Inferior parietal cortex (tissue), 1 donor: ENCODE data around the gene FKBP5.

ENCODE experiments used
- DNase-seq: peaks from one replicate; pipeline ENCODE4 v3.0.0-alpha.2; 2016; ENCODE audit errors: extremely low spot score

Gene FKBP5

DNA sequence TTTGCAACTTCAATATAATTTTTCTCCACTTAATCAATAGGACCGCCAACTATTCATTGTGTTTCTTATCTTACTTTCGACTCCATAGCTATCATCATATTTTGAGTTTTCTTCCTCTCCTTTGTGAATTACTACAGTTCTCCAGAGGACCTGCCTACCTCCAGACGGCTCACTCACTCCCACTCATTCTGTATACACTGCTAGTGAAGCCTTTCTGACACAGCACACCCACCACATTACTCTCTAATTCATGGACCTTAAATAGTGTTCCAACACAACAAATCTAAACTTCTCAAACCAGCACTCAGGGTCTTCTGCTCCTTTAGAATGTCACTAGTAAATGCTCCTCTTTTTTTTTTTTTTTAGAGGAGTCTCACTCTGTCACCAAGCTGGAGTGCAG, 23.8 kb downstream of the FKBP5 start:
- no peak for DNase-seq

DNA sequence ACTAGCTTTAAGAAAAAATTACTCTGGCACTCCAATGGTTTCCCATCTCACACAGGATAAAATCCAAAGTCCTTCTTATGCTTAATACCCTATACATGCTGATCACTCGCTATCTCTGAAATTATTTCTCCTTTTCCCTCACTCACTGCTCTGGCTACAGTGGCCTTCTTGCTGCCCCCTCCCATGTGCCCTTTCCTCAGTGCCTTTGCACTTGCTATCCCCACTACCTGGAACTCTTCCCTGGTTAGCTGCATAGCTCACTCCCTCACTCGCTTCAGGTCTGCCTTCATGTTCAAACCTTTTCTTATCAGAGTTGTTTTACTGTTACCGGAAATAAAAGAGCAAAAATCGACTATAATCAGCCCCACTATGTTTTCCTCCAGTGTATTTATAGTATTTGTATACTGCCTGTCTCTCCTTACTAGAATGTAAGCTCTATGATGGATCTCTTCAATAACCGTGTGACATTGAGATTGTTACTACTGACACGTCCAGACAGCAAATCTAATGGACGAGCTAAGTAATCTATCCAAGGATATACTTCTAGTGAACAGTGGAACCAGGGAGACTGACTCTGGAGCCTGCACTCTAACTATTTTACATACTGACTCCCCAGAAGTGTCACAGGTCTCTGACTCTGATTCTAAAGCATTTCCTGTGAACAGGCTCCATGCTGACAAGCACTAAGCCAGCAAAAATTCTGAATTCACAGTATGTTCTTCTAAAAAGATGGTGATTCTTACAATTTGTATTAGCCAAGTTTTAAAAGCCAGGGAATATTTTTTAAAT, 25.1 kb downstream of the FKBP5 start:
- DNase-seq, result no peak

DNA sequence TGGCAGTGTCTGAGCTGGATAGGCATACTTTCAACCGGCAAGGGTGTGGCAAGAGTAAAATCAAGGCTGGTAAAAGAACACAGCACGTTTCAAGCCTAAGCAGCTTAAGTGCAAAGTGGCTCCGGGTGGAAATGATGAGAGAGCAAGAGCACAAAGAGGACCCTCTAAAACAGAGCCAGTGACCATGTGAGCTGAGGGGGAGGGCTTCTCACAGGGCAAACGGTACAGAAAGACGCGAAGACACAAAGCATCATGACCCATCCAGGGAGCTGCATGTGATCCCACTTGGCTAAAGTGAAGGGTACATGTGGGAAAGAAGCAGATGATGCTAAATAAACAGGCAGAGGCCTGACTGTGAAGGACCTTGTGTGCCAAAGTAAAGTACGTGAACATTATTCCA, 25.7 kb downstream of the FKBP5 start:
- DNase-seq, result no peak

- DNase-seq, result no peak
Measured at GRCh38 chr6:35654883-35655282, 33.8 kb downstream of the FKBP5 start.

DNA sequence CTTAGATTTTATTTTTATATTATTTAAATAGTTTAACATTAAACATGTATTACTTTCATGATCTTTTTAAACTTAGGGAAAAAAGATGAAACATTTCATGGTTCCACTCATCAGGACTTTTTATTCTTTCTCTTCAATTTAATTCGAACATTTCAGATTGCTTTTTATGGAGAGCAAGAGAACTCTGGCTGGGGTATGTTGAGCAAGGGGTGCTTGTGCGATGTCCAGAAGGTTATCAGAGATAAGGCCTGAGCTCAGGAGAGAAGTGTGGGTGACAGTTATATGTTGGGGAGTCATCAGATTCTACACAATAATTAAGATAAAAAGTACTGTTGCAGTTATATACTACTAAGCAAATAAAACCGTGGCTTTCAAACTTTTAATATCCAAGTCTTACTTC, 37.5 kb downstream of the FKBP5 start:
- DNase-seq, result no peak

- no peak for DNase-seq
Measured at GRCh38 chr6:35650015-35650414, 38.7 kb downstream of the FKBP5 start.

GRCh38 chr6:35648203-35648602, 40.5 kb downstream of the FKBP5 start:
- no peak for DNase-seq

GRCh38 chr6:35647400-35647799, 41.3 kb downstream of the FKBP5 start:
- no peak for DNase-seq

DNA sequence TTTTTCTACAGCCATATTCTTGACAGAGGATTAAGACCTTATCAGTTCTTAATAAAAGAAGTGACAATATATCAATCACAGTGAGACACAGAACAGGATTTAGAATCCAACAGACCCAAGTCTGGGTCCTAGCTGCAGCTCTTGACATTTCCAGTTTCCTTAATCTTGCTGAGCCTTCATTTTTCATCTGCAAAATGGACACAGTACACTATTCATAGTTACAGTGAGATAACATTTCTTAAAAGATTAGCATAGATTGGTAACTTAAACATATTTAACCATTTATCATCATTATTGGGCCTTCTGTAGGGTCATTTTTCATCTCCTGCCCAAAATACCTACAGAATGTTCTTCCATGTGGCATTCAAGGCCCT, 45.6 kb downstream of the FKBP5 start:
- DNase-seq, result no peak

GRCh38 chr6:35642471-35643161, 46.1 kb downstream of the FKBP5 start:
- DNase-seq, result no peak

DNA sequence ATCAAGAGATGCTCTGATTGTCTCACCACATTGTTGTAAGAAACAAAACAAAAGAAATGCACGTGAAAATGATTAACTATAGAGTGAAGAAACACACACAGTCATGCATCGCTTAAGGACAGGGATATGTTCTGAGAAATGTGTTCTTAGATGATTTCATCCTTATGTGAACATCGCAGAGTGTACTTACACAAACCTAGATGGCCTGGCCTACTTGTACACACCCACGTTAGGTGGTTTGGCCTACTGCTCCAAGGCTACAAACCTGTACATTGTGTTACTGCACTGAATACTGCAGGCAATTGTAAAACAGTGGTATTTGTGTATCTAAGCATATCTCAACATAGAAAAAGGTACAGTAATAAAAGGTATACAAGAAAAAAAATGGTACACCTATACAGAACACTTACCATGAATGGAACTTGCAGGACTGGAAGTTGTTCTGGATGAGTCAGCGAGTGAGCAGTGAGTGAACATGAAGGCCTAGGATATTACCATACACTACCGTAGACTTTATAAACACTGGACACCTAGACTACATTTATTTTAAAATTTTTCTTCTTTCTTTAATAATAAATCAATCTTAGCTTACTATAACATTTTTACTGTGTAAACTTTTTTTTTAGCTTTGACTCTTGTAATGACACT, 48.6 kb downstream of the FKBP5 start:
- no peak for DNase-seq

- no peak for DNase-seq
Measured at GRCh38 chr6:35638679-35639078, 50.0 kb downstream of the FKBP5 start.

- no peak for DNase-seq
Measured at GRCh38 chr6:35637911-35638310, 50.8 kb downstream of the FKBP5 start.

DNA sequence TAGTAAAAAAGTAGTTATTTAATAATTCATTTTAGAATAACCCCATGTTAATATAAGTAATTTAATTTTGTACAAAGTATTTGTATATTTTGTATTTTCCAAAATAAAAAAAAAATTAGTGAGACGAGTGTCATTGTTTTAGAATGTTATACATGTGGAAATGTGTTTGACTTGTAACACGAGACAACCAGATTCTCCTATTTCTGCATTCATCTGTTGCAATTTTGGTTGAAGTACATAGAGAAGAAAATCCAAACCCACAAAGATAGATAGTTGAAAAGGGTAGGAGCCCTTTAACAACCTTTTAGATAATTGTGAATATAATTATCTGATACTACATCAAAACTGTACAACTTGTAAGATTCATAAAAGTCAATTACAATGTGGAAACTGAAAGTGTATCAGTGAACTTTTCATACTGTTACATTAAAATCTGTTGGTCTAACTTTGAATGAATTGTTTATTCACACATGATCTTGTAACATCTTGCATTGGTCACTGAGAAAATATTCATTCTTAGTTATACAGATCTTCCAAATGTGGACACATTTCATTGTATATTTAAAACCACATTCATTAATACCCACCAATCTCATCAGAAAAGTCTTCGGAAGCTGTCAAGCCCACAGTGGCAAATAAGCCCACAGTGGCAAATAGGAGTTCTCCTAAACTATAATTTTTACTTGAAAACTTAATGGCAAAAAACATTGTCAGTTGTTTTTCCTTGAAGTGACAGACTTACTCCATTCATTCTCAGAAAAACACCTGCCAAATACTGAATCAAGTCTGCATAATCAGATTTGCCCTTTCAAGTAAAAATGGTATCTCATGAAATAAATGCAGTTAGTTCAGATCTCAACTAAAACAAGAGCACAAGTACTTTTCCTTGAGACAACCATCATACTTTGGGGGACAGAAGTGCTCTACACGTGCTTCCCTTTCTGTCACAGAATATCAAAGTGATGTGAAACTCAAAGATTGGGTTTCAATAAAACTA, 52.8 kb downstream of the FKBP5 start:
- DNase-seq, result no peak

GRCh38 chr6:35634316-35634715, 54.4 kb downstream of the FKBP5 start:
- no peak for DNase-seq

DNA sequence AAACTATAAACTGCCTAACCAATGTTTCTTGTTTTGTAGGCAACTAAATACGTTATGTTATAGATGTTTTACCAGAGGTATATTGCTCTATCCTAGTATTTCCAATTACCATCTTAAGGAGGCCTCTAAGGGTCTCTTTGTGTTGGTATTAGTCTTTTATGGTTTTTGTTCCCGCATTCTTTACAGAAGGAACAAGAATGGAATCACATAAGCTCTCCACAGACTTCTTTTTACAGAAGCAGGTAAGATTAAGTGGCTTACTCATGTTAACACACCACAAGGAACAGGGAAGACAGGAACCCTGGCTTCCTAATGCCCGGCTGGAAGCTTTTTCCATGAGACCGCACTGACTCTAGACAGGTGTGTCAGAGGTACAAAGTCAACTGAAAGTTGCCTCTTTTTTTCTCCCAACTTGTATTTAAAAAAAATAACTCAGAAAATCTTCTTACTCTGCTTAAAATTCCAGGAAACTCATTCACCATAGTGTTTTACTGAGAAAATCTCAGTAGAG, 55.1 kb downstream of the FKBP5 start:
- DNase-seq, result no peak

DNA sequence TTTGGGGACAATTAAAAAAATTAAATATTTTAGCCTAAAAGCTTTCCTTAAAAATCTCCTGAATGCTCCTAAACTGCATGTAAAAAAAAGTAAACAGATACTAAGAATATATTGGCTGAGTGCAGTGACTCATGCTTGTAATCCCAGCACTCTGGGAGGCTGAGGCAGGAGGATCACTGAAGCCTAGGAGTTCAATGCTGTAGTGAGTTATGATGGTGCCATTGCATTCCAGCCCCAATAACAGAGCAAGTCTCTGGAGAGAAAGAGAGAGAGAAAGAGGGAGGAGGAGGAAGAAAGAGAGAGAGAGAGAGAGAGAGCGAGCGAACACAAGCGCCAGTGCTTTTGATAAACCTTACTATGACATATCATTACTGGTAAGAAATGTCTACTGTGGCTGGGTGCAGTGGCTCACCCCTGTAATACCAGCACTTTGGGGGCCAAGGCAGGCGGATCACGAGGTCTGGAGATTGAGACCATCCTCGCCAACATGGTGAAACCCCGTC, 58.8 kb downstream of the FKBP5 start:
- no peak for DNase-seq

DNA sequence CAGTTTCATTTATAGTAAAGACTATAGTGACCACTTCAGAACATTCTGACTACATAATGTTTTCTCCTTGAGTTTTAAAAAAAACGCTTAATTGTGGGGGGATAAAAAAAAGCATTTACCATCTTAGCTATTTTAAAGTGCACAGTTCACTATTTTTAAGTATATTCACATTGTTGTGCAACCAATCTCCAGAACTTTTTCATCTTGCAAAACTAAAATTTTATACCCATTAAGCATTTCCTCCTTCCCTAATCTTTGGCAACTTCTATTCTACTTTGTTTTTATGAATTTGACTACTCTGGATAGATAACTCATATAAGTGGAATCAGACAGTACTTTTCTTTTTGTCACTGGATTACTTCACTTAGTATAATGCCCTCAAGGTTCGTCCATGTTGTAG, 62.3 kb downstream of the FKBP5 start:
- no peak for DNase-seq

DNA sequence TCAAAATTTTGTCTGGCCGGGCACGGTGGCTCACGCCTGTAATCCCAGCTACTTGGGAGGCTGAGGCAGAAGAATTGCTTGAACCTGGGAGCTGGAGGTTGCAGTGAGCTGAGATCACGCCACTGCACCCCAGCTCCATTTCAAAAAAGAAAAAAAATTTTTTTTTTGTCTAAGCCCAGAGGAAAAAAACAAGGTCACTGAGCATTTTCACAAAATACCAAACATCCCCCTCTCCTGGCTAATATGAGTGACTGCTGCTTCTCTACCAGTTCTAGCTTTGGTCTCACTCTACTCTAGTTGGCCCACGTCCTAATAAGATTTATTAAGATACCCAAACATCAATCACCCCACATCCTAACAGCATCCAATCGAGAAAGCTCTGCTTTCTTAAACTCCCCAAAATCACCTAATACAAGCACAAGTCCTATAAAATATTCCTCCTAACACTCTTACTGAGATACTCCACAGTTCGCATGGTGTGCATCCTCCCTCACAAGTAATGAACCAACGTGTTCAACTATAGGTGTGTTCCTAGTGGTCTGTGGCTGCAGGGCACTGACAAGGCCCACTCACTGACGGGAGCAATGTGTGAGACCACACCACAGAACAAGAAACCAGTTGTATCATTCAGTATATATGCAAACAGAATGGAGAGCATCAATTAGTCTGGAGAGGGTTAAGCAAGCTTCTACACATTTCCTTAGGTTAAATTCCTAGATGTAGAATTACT, 64.2 kb downstream of the FKBP5 start:
- no peak for DNase-seq

- no peak for DNase-seq
Measured at GRCh38 chr6:35622283-35622682, 66.4 kb downstream of the FKBP5 start.

GRCh38 chr6:35620706-35621105, 68.0 kb downstream of the FKBP5 start:
- DNase-seq, result no peak
